Neutrophil (primary cell): Measurements from ENCODE around the gene ADGRG1.

Experiments used
- H3K27ac ChIP-seq: fragments of 200-600 bp; sonication (generic); 2 replicates; pipeline ENCODE4 v1.5.1; 2016; ENCODE audit warnings: mild to moderate bottlenecking, moderate library complexity
- H3K27me3 ChIP-seq: fragments of 200-600 bp; sonication (generic); 2 replicates; pipeline ENCODE4 v1.6.0; 2016; ENCODE audit warnings: mild to moderate bottlenecking
- H3K36me3 ChIP-seq: fragments of 200-600 bp; sonication (generic); 2 replicates; pipeline ENCODE4 v1.5.1; 2017
- H3K4me1 ChIP-seq, 2 experiments: fragments of 200-600 bp in 1 of 2; sonication (generic) in 1 of 2; 1 replicate in 1 of 2; 2 replicates in 1 of 2; pipeline versions ENCODE4 v1.5.1 to v1.6.1; 2013 to 2016; ENCODE audit warnings: low read depth in 1 of 2, low read length in 1 of 2, mild to moderate bottlenecking in 1 of 2, moderate library complexity in 1 of 2; ENCODE audit not compliant: control insufficient read depth in 1 of 2, insufficient read depth in 1 of 2
- H3K4me3 ChIP-seq, 2 experiments: fragments of 200-600 bp in 1 of 2; sonication (generic) in 1 of 2; 1 replicate in 1 of 2; 2 replicates in 1 of 2; pipeline ENCODE4 v1.5.1; 2013 to 2016; ENCODE audit warnings: low read depth in 1 of 2, low read length in 1 of 2, mild to moderate bottlenecking in 1 of 2, moderate library complexity in 1 of 2
- H3K9me3 ChIP-seq: fragments of 200-600 bp; sonication (generic); 2 replicates; pipeline ENCODE4 v1.5.1; 2016
- TF ChIP-seq, protein P1 (sequence below): fragments of 200-600 bp; sonication (generic); IDR thresholded peaks from 2 replicates; pipeline ENCODE4 v1.5.1; 2016; ENCODE audit warnings: antibody characterized with exemption

The ADGRG1 gene

DNA sequence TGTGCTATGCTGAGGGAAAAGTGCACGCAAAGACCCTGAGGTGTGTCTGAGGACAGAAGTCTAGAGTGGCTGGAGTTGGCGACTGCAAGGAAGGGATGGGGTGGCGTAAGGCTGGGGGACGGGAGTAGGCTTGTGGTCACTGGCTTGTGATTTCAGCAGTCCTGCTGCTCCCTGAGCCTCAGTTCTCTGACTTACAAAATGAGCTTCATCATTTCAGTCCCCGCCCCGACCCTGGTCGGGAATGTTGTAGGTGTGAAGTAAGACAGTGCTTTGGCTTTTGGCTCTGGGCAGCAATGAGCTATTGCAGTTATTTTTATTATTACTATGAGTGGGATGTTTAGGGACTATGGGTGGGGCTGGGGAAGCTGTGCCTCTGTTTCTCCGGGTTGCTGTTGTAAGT, 8.6 kb downstream of the ADGRG1 start:
- Histone ChIP-seq H3K27me3 (peaks cover 81% of the 10 kb centered on the region), H3K4me1 (peaks cover 0 to 10% of the 10 kb centered on the region in 2 experiments), H3K4me3 (no peak overlapping the region), H3K9me3 (no peaks in the 10 kb centered on the region), H3K27ac (no peak overlapping the region), H3K36me3 (no peaks in the 10 kb centered on the region)
- TF ChIP-seq, protein P1, sequence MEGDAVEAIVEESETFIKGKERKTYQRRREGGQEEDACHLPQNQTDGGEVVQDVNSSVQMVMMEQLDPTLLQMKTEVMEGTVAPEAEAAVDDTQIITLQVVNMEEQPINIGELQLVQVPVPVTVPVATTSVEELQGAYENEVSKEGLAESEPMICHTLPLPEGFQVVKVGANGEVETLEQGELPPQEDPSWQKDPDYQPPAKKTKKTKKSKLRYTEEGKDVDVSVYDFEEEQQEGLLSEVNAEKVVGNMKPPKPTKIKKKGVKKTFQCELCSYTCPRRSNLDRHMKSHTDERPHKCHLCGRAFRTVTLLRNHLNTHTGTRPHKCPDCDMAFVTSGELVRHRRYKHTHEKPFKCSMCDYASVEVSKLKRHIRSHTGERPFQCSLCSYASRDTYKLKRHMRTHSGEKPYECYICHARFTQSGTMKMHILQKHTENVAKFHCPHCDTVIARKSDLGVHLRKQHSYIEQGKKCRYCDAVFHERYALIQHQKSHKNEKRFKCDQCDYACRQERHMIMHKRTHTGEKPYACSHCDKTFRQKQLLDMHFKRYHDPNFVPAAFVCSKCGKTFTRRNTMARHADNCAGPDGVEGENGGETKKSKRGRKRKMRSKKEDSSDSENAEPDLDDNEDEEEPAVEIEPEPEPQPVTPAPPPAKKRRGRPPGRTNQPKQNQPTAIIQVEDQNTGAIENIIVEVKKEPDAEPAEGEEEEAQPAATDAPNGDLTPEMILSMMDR, result no peak

DNA sequence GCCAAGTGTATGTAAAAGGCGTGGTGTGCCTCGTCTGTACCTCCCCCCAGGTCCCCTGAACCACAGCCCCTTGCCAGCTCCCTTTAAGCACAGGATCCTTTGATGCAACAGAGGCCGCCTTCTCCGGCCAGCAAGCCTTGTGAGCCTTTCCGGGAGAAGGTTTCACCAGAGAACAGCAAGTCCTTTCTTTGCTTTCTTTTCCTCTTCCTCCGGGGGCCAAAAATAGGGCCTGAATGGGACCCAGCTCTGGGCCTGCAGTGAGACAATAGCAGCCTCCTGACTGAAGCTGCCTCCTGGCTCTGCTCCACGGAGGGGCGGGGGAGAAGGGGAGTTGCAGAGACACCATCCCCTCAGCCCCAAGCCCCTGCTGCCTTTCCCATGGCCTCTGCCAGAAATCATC, 9.0 kb downstream of the ADGRG1 start:
- Histone ChIP-seq H3K27me3 (peaks cover 81% of the 10 kb centered on the region), H3K36me3 (no peaks in the 10 kb centered on the region), H3K9me3 (no peaks in the 10 kb centered on the region), H3K4me3 (no peak overlapping the region), H3K27ac (no peak overlapping the region), H3K4me1 (peaks cover 0 to 10% of the 10 kb centered on the region in 2 experiments)
- TF ChIP-seq, protein P1, result no peak

DNA sequence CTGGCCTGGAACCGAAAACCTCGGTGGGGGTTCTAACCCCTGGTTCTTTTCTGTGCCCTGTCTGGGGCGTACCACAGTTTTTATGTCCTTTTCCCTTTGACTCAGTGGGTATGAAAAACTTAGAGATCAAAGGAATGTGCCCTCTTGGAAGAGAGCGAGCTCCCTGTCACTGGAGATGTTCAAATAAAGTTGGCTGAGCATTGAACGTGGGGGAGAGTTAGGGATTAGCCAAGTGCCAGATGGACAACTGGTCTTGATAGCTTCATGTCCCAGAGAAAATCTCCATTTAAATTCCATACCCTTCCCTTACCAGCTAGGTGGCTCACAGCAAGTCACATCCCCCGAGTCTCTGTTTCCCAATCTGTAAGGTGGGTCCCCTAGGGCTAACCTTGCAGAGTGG, 9.5 kb downstream of the ADGRG1 start:
- Histone ChIP-seq H3K27ac (no peak overlapping the region), H3K4me3 (no peak overlapping the region), H3K4me1 (peaks cover 0 to 10% of the 10 kb centered on the region in 2 experiments), H3K9me3 (no peaks in the 10 kb centered on the region), H3K27me3 (peaks cover 81% of the 10 kb centered on the region), H3K36me3 (no peaks in the 10 kb centered on the region)
- TF ChIP-seq, protein P1, result no peak

DNA sequence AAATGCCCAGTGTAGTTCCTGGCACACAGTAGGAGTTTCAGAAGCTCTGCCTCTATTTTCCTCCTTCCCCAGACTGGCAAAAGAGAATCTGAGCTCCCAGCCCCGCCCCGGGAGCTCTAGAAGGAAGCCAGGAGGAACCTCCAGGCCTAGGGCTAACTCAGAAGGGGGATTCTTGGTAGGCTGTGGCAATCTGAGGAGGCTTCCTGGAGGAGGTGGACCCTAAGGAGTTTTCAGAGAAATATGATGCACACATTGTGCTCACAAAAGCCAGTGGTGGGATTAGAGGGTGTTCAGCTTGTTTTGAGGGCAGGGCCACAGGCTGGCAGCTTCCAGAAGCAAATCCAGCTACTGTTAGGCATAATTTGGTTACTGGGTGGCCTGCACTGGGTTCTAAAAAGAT, 10.0 kb downstream of the ADGRG1 start:
- Histone ChIP-seq H3K4me1 (peaks cover 0 to 10% of the 10 kb centered on the region in 2 experiments), H3K27me3 (peaks cover 83% of the 10 kb centered on the region), H3K27ac (no peak overlapping the region), H3K9me3 (no peaks in the 10 kb centered on the region), H3K36me3 (no peaks in the 10 kb centered on the region), H3K4me3 (no peak overlapping the region)
- TF ChIP-seq, protein P1, result no peak

DNA sequence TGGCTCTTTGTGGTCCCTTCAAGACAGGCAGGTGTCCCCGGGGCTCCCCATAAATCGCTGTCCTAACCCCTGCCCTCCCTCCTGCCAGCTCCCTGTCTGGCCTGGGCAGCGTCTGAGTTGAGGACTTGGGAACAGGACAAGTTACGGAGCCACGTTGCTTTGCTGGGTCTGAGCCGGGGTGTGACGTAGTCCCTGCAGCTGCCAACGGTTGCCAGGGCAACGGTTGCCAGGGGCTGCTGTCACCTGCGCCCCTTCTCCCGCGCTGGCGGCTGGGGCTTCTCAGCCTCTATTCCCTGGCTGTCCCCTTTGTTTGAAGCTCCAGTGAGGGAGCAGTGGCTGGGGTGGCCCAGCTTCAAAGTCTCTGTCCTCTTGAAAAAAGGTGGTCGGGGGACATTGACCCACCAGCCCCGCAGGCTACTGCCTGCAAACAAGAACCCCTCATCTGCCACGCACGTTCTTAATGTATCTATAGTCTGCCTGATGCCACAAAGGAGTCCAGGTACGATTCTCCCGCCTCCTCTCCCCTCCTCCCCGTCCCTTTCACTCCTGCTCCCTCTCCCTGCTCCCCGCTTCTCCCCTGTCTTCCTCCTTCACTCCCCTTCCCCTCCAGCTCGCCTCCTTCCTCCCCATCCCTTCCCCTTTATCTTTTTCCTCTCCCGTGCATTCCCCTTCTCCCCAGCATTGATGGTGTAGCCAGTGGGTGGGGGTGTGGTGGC, 10.9 kb downstream of the ADGRG1 start:
- H3K9me3 ChIP-seq, result no peaks in the 10 kb centered on the region
- H3K4me1 ChIP-seq, result peaks cover 0 to 10% of the 10 kb centered on the region in 2 experiments
- H3K4me3 ChIP-seq, result no peak overlapping the region
- TF ChIP-seq, protein P1, result no peak
- peaks cover 85% of the 10 kb centered on the region for H3K27me3 ChIP-seq
- no peak overlapping the region for H3K27ac ChIP-seq
- no peaks in the 10 kb centered on the region for H3K36me3 ChIP-seq
